CD4-positive, alpha-beta memory T cell (primary cell): Measurements from ENCODE around the gene CNDP2. TPM values are rescaled to one million over a fixed set of nuclear protein-coding genes. Genes with fewer than 3 reads are reported as not detected.

Source experiments
- CTCF ChIA-PET: fragments of 350-600 bp; sonication (Branson Sonifier 250); formaldehyde crosslinking; loops from one replicate; lab custom pipeline; 2021; ENCODE audit warnings: inconsistent platforms; ENCODE audit not compliant: partially characterized antibody; lab: Charles Lee
- POLR2A ChIA-PET: fragments of 350-600 bp; sonication (Branson Sonifier 250); formaldehyde crosslinking; loops from one replicate; lab custom pipeline; 2021; ENCODE audit not compliant: partially characterized antibody; lab: Charles Lee
- DNase-seq, 5 donors: peaks; one replicate each; pipeline versions ENCODE4 v3.0.0 to v3.0.0-alpha.2; 2020 to 2022; ENCODE audit warnings: mixed read lengths in 1 of 5
- H3K27ac ChIP-seq: one replicate; pipeline ENCODE4 v1.7.0; 2013; ENCODE audit warnings: low read depth, low read length
- H3K27me3 ChIP-seq: 2 replicates; pipeline ENCODE4 v1.7.0; 2013; ENCODE audit warnings: mild to moderate bottlenecking, low read length, moderate library complexity; ENCODE audit not compliant: insufficient read depth
- H3K36me3 ChIP-seq: 2 replicates; pipeline ENCODE4 v1.7.0; 2013; ENCODE audit warnings: mild to moderate bottlenecking, low read length, moderate library complexity; ENCODE audit not compliant: insufficient read depth
- H3K4me1 ChIP-seq: 2 replicates; pipeline ENCODE4 v1.7.0; 2013; ENCODE audit warnings: mild to moderate bottlenecking, low read length, moderate library complexity; ENCODE audit not compliant: insufficient read depth
- H3K4me3 ChIP-seq, 2 donors: one replicate each; pipeline ENCODE4 v1.7.0; 2013; ENCODE audit warnings: low read length in 2 of 2, mild to moderate bottlenecking in 1 of 2
- H3K9me3 ChIP-seq, 2 donors: one replicate each; pipeline ENCODE4 v1.7.0; 2013; ENCODE audit warnings: low read length in 2 of 2, control low read depth in 1 of 2; ENCODE audit not compliant: control insufficient read depth in 1 of 2
- H3K27ac Mint-ChIP-seq, 7 donors: one replicate each; pipeline ENCODE4 v1.8.0; 2020 to 2021; ENCODE audit warnings: mixed read lengths in 7 of 7, mild to moderate bottlenecking in 6 of 7, inconsistent platforms in 3 of 7, moderate library complexity in 3 of 7
- H3K27me3 Mint-ChIP-seq, 2 donors: one replicate each; pipeline ENCODE4 v1.8.0; 2020 to 2021; ENCODE audit warnings: mixed read lengths in 2 of 2
- H3K36me3 Mint-ChIP-seq, 2 donors: one replicate each; pipeline ENCODE4 v1.8.0; 2020 to 2021; ENCODE audit warnings: mixed read lengths in 2 of 2, inconsistent platforms in 1 of 2, mild to moderate bottlenecking in 1 of 2
- H3K4me1 Mint-ChIP-seq, 4 donors: one replicate each; pipeline ENCODE4 v1.8.0; 2020 to 2021; ENCODE audit warnings: mixed read lengths in 4 of 4, mild to moderate bottlenecking in 1 of 4
- H3K4me3 Mint-ChIP-seq, 8 donors: one replicate each; pipeline ENCODE4 v1.8.0; 2020 to 2021; ENCODE audit warnings: mixed read lengths in 8 of 8, mild to moderate bottlenecking in 7 of 8, moderate library complexity in 6 of 8, inconsistent platforms in 3 of 8
- H3K9me3 Mint-ChIP-seq, 8 donors: one replicate each; pipeline ENCODE4 v1.8.0; 2020 to 2021; ENCODE audit warnings: mixed read lengths in 8 of 8, mild to moderate bottlenecking in 5 of 8, inconsistent platforms in 3 of 8, moderate library complexity in 1 of 8
- intact Hi-C: fragments of 100-400 bp; cut with micrococcal nuclease; formaldehyde crosslinking; loops from one replicate; pipeline ENCODE4 v1.15.1; 2023
- polyA plus RNA-seq, 2 donors: library from polyadenylated mRNA; unstranded; fragments of 300-500 nt; fragmentation: Illumina TruSeq; gene quantifications; one replicate each; pipeline ENCODE4 v1.2.3, GENCODE V29; 2021
- total RNA-seq, 2 experiments: library from RNA; stranded (reverse); gene quantifications; one replicate each; pipeline ENCODE4 v1.2.3, GENCODE V29; 2021

CNDP2 gene
- total and polyA plus RNA-seq, 4 experiments from 2014 or later, result 123 to 153 (median 141) TPM

- CTCF ChIA-PET, result interaction anchor here (1.2 to 12.7 kb wide), 7 partner anchors 11 to 304 kb away, joined by 3 to 422 read pairs (median 46); no protein-coding TSS in a partner anchor
- H3K4me1 ChIP-seq, result peaks cover 25% of the 10 kb centered on the region
- H3K4me1 Mint-ChIP-seq, result peaks cover 21 to 44% (median 32%) of the 10 kb centered on the region in 4 donors
- H3K4me3 Mint-ChIP-seq, result peak overlapping the region in 6 of 8 donors; percentile 26 to 71 (median 48)
- no peaks in the 10 kb centered on the region for H3K36me3 ChIP-seq
- H3K9me3 Mint-ChIP-seq, result peaks cover 0 to 5% (median 0%) of the 10 kb centered on the region in 8 donors
- peaks cover 0 to 10% of the 10 kb centered on the region in 2 donors for H3K36me3 Mint-ChIP-seq
- no peaks in the 10 kb centered on the region for H3K9me3 ChIP-seq
- no peaks in the 10 kb centered on the region for H3K27me3 ChIP-seq
- DNase-seq, result no peak
- no peak overlapping the region for H3K27ac ChIP-seq
- intact Hi-C loops, result no loop called here
- no peaks in the 10 kb centered on the region for H3K27me3 Mint-ChIP-seq
- H3K4me3 ChIP-seq, result no peak overlapping the region
- POLR2A ChIA-PET, result interaction anchor here (2.5 to 3.9 kb wide), 3 partner anchors 116 to 141 kb away, joined by 11 to 36 read pairs (median 32); no protein-coding TSS in a partner anchor
- H3K27ac Mint-ChIP-seq, result peak overlapping the region in 6 of 7 donors; percentile 73 to 93 (median 87)
Measured at GRCh38 chr18:74494514-74494913, 1.6 kb upstream of the CNDP2 start.

GRCh38 chr18:74496508-74497323 is 553 bp downstream of the CNDP2 start:
- Mint-ChIP-seq H3K36me3 (peaks cover 12 to 25% of the 10 kb centered on the region in 2 donors), H3K4me3 (peak overlapping the region; percentile 94 to 99 (median 96)), H3K27me3 (no peaks in the 10 kb centered on the region), H3K4me1 (peaks cover 36 to 65% (median 46%) of the 10 kb centered on the region in 4 donors), H3K9me3 (peaks cover 0 to 5% (median 0%) of the 10 kb centered on the region in 8 donors), H3K27ac (peak overlapping the region; percentile 90 to 99 (median 99))
- Histone ChIP-seq H3K36me3 (peaks cover 8% of the 10 kb centered on the region), H3K27me3 (no peaks in the 10 kb centered on the region), H3K9me3 (no peaks in the 10 kb centered on the region), H3K4me3 (peak overlapping the region; percentile 53 to 82), H3K4me1 (peaks cover 44% of the 10 kb centered on the region), H3K27ac (peak overlapping the region; percentile 92)
- ChIA-PET CTCF (interaction anchor here (1.5 to 12.7 kb wide), 5 partner anchors 54 to 298 kb away, joined by 5 to 422 read pairs (median 58); no protein-coding TSS in a partner anchor), POLR2A (interaction anchor here (1.1 to 3.9 kb wide), 8 partner anchors 8 to 414 kb away, joined by 3 to 36 read pairs (median 8); partner anchors contain the start of gene ZNF407)
- intact Hi-C loops, result loop anchor here (1.0 to 5.0 kb wide), 5 partner anchors 123 to 712 kb away; partner anchors contain the start of genes PTGR3 and TIMM21
- DNase-seq, result peak in 1 of 5 donors; percentile 56

- Mint-ChIP-seq H3K36me3 (peaks cover 16 to 29% of the 10 kb centered on the region in 2 donors), H3K27me3 (no peaks in the 10 kb centered on the region), H3K4me1 (peaks cover 36 to 68% (median 46%) of the 10 kb centered on the region in 4 donors), H3K27ac (peak overlapping the region; percentile 83 to 99 (median 90)), H3K4me3 (peak overlapping the region; percentile 78 to 96 (median 83)), H3K9me3 (peaks cover 0 to 3% (median 0%) of the 10 kb centered on the region in 8 donors)
- H3K9me3 ChIP-seq, result no peaks in the 10 kb centered on the region
- peak overlapping the region; percentile 92 for H3K27ac ChIP-seq
- DNase-seq, result no peak
- intact Hi-C loops, result loop anchor here (2.0 to 5.0 kb wide), 3 partner anchors 415 to 712 kb away; partner anchors contain the start of gene PTGR3
- peak overlapping the region; percentile 53 to 82 for H3K4me3 ChIP-seq
- CTCF ChIA-PET, result interaction anchor here (7.8 to 12.7 kb wide), 2 partner anchors 123 to 146 kb away, joined by 124 to 422 read pairs; no protein-coding TSS in a partner anchor
- POLR2A ChIA-PET, result interaction anchor here (1.3 to 2.7 kb wide), 3 partner anchors 8 to 123 kb away, joined by 4 to 35 read pairs (median 32); partner anchors contain the start of gene ZNF407
- H3K4me1 ChIP-seq, result peaks cover 44% of the 10 kb centered on the region
- peaks cover 11% of the 10 kb centered on the region for H3K36me3 ChIP-seq
- no peaks in the 10 kb centered on the region for H3K27me3 ChIP-seq
Measured at GRCh38 chr18:74497324-74497676, 1.1 kb downstream of the CNDP2 start.

- POLR2A ChIA-PET, result interaction anchor here (1.5 to 3.1 kb wide), 3 partner anchors 100 to 120 kb away, joined by 7 to 35 read pairs (median 21); partner anchors contain the start of gene ZNF407
- Histone ChIP-seq H3K4me1 (peaks cover 44% of the 10 kb centered on the region), H3K36me3 (peaks cover 16% of the 10 kb centered on the region), H3K27me3 (no peaks in the 10 kb centered on the region), H3K4me3 (no peak overlapping the region), H3K9me3 (no peaks in the 10 kb centered on the region), H3K27ac (no peak overlapping the region)
- Mint-ChIP-seq H3K4me1 (peaks cover 36 to 73% (median 46%) of the 10 kb centered on the region in 4 donors), H3K27me3 (no peaks in the 10 kb centered on the region), H3K4me3 (peak overlapping the region; percentile 54 to 96 (median 80)), H3K27ac (peak overlapping the region; percentile 83 to 99 (median 90)), H3K9me3 (peaks cover 0 to 2% (median 0%) of the 10 kb centered on the region in 8 donors), H3K36me3 (peaks cover 21 to 34% of the 10 kb centered on the region in 2 donors)
- no peak for DNase-seq
- intact Hi-C loops, result loop anchor here (2.0 to 5.0 kb wide), 4 partner anchors 415 to 711 kb away; partner anchors contain the start of gene PTGR3
- CTCF ChIA-PET, result interaction anchor here (1.2 to 12.7 kb wide), 4 partner anchors 54 to 146 kb away, joined by 5 to 422 read pairs (median 68); no protein-coding TSS in a partner anchor
Measured at GRCh38 chr18:74497778-74498177, 1.6 kb downstream of the CNDP2 start.

GRCh38 chr18:74498712-74499627 is 2.8 kb downstream of the CNDP2 start:
- Mint-ChIP-seq H3K36me3 (peaks cover 32 to 42% of the 10 kb centered on the region in 2 donors), H3K27me3 (no peaks in the 10 kb centered on the region), H3K4me3 (peak overlapping the region; percentile 86 to 97 (median 94)), H3K4me1 (peaks cover 35 to 79% (median 49%) of the 10 kb centered on the region in 4 donors), H3K27ac (peak overlapping the region; percentile 90 to 99 (median 99)), H3K9me3 (peaks cover 0 to 2% (median 0%) of the 10 kb centered on the region in 8 donors)
- peak overlapping the region; percentile 32 to 74 for H3K4me3 ChIP-seq
- intact Hi-C loops, result loop anchor here (1.0 to 5.0 kb wide), 6 partner anchors 98 to 572 kb away; partner anchors contain the start of gene ZNF407
- peaks cover 25% of the 10 kb centered on the region for H3K36me3 ChIP-seq
- H3K9me3 ChIP-seq, result no peaks in the 10 kb centered on the region
- peak; percentile 76 to 89 (median 79) for DNase-seq
- ChIA-PET POLR2A (interaction anchor here (1.1 to 3.1 kb wide), 5 partner anchors 99 to 712 kb away, joined by 5 to 21 read pairs (median 6); partner anchors contain the start of genes TSHZ1 and ZNF407), CTCF (interaction anchor here (1.2 to 12.7 kb wide), 3 partner anchors 53 to 147 kb away, joined by 5 to 422 read pairs (median 11); no protein-coding TSS in a partner anchor)
- no peaks in the 10 kb centered on the region for H3K27me3 ChIP-seq
- peak overlapping the region; percentile 72 for H3K27ac ChIP-seq
- H3K4me1 ChIP-seq, result peaks cover 44% of the 10 kb centered on the region
